Pancreas (tissue), 10 donors: ENCODE data around the gene RXRA. TPM values are rescaled to one million over a fixed set of nuclear protein-coding genes. Genes with fewer than 3 reads are reported as not detected.
A peak's percentile ranks its signal among the peaks of the same experiment; 100 is the strongest.

ENCODE experiments used
- ATAC-seq, 4 donors: fragments of 200-7000 bp; cut with Tn5 transposase; one replicate each; pipeline versions ENCODE4 v1.8.0 to v1.9.1; 2020; ENCODE audit warnings: mild to moderate bottlenecking in 4 of 4, moderate library complexity in 4 of 4
- DNase-seq, 6 donors: peaks; one replicate each; pipeline ENCODE4 v3.0.0-alpha.2; 2020
- FAIRE-seq: peaks from 2 replicates; lab custom pipeline; 2012; peaks lifted over from hg19 to GRCh38; lab: Jason Lieb, UNC
- H3K27ac ChIP-seq, 4 donors: fragments of 200-600 bp; sonication (generic); 1 replicate in 3 of 4; 2 replicates in 1 of 4; pipeline versions ENCODE4 v1.5.0 to v1.8.0; 2020
- H3K27me3 ChIP-seq, 4 donors: fragments of 200-600 bp; one replicate each; pipeline ENCODE4 v1.8.0; 2021
- H3K36me3 ChIP-seq, 3 donors: fragments of 200-600 bp; sonication (generic) in 1 of 3; one replicate each; pipeline versions ENCODE4 v1.5.0 to v1.8.0; 2020 to 2021
- H3K4me1 ChIP-seq, 3 donors: fragments of 200-600 bp; one replicate each; pipeline ENCODE4 v1.8.0; 2021
- H3K4me3 ChIP-seq, 4 donors: fragments of 200-600 bp; sonication (generic) in 2 of 4; one replicate each; pipeline versions ENCODE4 v1.5.0 to v1.8.0; 2020 to 2021
- H3K9me3 ChIP-seq, 4 donors: fragments of 200-600 bp; one replicate each; pipeline ENCODE4 v1.8.0; 2021
- WGBS, 2 donors: extraction: QIAGEN DNeasy Blood & Tissue Kit; methylation state at CpG; one replicate each; pipeline ENCODE4 v1.1.7; 2013; 5-methylcytosine and 5-hydroxymethylcytosine counted together
- intact Hi-C, 3 donors: fragments of 100-400 bp; cut with DNase I; formaldehyde crosslinking; loops; one replicate each; pipeline versions ENCODE4 v1.11.1 to v1.14.2; 2022
- polyA plus RNA-seq, 2 donors: library from polyadenylated mRNA; stranded (reverse); fragments of 200-250 nt; gene quantifications; one replicate each; pipeline ENCODE4 v1.2.3, GENCODE V29; 2013
- total RNA-seq, 6 donors: library from RNA; stranded (reverse); fragmentation: NEBNext Ultra II Directional in 4 of 6; extraction: Animal tissue kit (Norgen Biotek cat#: 25700) in 4 of 6; gene quantifications; one replicate each; pipeline versions ENCODE4 v1.2.1 to v1.2.4, GENCODE V29; 2021 to 2023
- TF ChIP-seq, protein P1 (sequence below), 4 donors: fragments of 200-600 bp; sonication (generic) in 3 of 4; IDR thresholded peaks; one replicate each; pipeline versions ENCODE4 v1.5.0 to v1.8.0; 2021; ENCODE audit warnings: antibody characterized with exemption in 4 of 4
- donor health status: healthy with polysubstance abuse.
- donor health status: DM: no; HTN: no; CAD: no; lungs with moderate emphysema.
- donor health status: DM: no; HTN: no; CAD: no.
- donor health status: control.
- donor health status: control.
- donor health status: Bipolar disorder and iron deficiency.
- donor health status: DM: yes; HTN: yes; CAD: no.
- donor health status: DM: no; HTN: no; CAD: no.
- donor health status: DM: no; HTN: no; CAD: no.
- donor health status: DM: yes; HTN: yes; CAD: no.

Gene RXRA
- total and polyA plus RNA-seq, 8 donors = 20.2 to 35.1 (median 22.9) TPM

DNA sequence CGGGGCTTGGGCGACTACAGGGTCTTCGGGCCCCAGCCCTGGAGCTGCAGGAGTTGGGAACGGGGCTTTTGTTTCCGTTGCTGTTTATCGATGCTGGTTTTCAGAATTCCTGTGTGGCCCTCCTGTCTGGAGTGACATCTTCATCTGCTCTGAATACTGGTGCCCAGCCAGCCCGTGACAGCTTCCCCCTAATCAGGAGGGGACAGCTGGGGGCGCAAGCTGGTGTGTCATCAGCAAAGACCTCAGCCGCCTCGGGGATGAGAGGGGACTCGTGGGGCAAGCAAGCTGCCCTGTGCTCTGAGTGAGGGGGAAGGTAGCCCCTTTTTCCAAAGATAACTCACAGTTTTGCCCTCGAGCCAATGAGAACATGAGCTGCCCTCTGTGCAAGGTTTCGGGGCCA, 110.7 kb downstream of the RXRA start:
- Histone ChIP-seq H3K27ac (peak overlapping the region in 1 of 4 donors; percentile 4), H3K9me3 (no peaks in the 10 kb centered on the region), H3K4me1 (peaks cover 13 to 17% (median 14%) of the 10 kb centered on the region in 3 donors), H3K36me3 (peaks cover 0 to 9% (median 7%) of the 10 kb centered on the region in 3 donors), H3K4me3 (no peak overlapping the region), H3K27me3 (no peaks in the 10 kb centered on the region)
- ATAC-seq (no peak), DNase-seq (no peak), FAIRE-seq (no peak)
- TF ChIP-seq, protein P1, sequence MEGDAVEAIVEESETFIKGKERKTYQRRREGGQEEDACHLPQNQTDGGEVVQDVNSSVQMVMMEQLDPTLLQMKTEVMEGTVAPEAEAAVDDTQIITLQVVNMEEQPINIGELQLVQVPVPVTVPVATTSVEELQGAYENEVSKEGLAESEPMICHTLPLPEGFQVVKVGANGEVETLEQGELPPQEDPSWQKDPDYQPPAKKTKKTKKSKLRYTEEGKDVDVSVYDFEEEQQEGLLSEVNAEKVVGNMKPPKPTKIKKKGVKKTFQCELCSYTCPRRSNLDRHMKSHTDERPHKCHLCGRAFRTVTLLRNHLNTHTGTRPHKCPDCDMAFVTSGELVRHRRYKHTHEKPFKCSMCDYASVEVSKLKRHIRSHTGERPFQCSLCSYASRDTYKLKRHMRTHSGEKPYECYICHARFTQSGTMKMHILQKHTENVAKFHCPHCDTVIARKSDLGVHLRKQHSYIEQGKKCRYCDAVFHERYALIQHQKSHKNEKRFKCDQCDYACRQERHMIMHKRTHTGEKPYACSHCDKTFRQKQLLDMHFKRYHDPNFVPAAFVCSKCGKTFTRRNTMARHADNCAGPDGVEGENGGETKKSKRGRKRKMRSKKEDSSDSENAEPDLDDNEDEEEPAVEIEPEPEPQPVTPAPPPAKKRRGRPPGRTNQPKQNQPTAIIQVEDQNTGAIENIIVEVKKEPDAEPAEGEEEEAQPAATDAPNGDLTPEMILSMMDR (IDR thresholded peaks at IDR 0.05) = no peak
- WGBS, 2 donors = 83 to 86% methylated on average over 13 of the region's 13 CpGs
- intact Hi-C loops = no loop called here

GRCh38 chr9:134437403-134438194, 111.3 kb downstream of the RXRA start:
- peak overlapping the region in 1 of 4 donors; percentile 4 for H3K27ac ChIP-seq
- H3K4me1 ChIP-seq = peaks cover 13 to 17% (median 14%) of the 10 kb centered on the region in 3 donors
- ATAC-seq (no peak), DNase-seq (no peak), FAIRE-seq (no peak)
- no peaks in the 10 kb centered on the region for H3K9me3 ChIP-seq
- intact Hi-C loops = no loop called here
- TF ChIP-seq, protein P1 (IDR thresholded peaks at IDR 0.05) = no peak
- H3K27me3 ChIP-seq = no peaks in the 10 kb centered on the region
- H3K36me3 ChIP-seq = peaks cover 0 to 9% (median 7%) of the 10 kb centered on the region in 3 donors
- H3K4me3 ChIP-seq = no peak overlapping the region
- WGBS, 2 donors = 78 to 84% methylated on average over 31 of the region's 31 CpGs

DNA sequence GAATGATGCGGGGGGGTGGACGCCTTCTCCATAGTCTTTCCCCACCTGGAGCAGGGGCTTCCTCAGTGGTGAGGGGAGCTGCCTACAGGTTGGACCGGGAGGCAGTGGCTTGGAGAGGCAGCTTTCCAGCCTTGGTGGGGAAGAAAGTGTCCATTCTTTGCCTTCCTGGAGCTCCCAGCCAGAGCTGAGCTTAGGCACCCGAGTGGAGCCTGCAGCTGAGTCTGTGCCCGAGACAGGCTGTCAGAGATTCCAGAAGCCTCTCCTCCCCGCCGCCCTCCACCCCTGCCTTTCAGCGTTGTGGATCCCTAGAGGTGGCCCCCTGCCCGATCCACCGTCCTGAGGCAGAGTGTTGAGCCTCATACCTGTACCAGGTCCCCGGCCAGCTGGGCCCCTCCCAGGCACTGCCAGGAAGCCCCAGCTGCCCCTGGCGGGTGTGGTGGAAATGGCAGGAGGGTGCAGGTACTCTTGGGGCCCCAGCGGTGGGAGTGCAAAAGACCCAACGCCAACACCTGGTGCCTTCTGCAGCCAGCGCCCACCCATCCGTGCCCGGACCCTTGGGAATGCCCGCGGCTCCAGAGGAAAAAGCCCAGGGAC, 112.0 kb downstream of the RXRA start:
- H3K27ac ChIP-seq = no peak overlapping the region
- H3K4me1 ChIP-seq = peaks cover 13 to 22% (median 14%) of the 10 kb centered on the region in 3 donors
- intact Hi-C loops = no loop called here
- ATAC-seq (no peak), DNase-seq (no peak), FAIRE-seq (no peak)
- TF ChIP-seq, protein P1 (IDR thresholded peaks at IDR 0.05) = no peak
- no peak overlapping the region for H3K4me3 ChIP-seq
- no peaks in the 10 kb centered on the region for H3K27me3 ChIP-seq
- H3K36me3 ChIP-seq = peaks cover 0 to 9% (median 7%) of the 10 kb centered on the region in 3 donors
- 68 to 72% methylated on average over 19 of the region's 19 CpGs for WGBS, 2 donors
- no peaks in the 10 kb centered on the region for H3K9me3 ChIP-seq

- intact Hi-C loops = no loop called here
- 81 to 83% methylated on average over 23 of the region's 23 CpGs for WGBS, 2 donors
Observed at GRCh38 chr9:134439368-134439784, 113.1 kb downstream of the RXRA start.

More at GRCh38 chr9:134439368-134439784, 113.1 kb downstream of the RXRA start:
- Histone ChIP-seq H3K27me3 (no peaks in the 10 kb centered on the region), H3K36me3 (peaks cover 0 to 9% (median 7%) of the 10 kb centered on the region in 3 donors), H3K27ac (no peak overlapping the region), H3K4me1 (peaks cover 9 to 21% (median 13%) of the 10 kb centered on the region in 3 donors), H3K9me3 (no peaks in the 10 kb centered on the region), H3K4me3 (no peak overlapping the region)
- no peak for FAIRE-seq
- DNase-seq = peak in 1 of 6 donors; percentile 25
- TF ChIP-seq, protein P1 (IDR thresholded peaks at IDR 0.05) = no peak
- ATAC-seq = no peak
